Mesendoderm (in vitro differentiated cells): ENCODE results near the gene EML5.

Source experiments
- DNase-seq: peaks from one replicate; pipeline ENCODE4 v3.0.0; 2013
- H2AK5ac ChIP-seq: 2 replicates; pipeline ENCODE4 v1.6.1; 2013; ENCODE audit warnings: low read length, inconsistent platforms
- H2BK120ac ChIP-seq: 2 replicates; pipeline ENCODE4 v1.6.1; 2013; ENCODE audit warnings: low read depth, mild to moderate bottlenecking, low read length, moderate library complexity, mixed read lengths
- H2BK15ac ChIP-seq: replicated peaks from 2 replicates; pipeline ENCODE4 v1.6.1; 2013; ENCODE audit warnings: low read depth, mild to moderate bottlenecking, moderate library complexity
- H2BK5ac ChIP-seq: 2 replicates; pipeline ENCODE4 v1.6.1; 2013; ENCODE audit warnings: low read length, inconsistent platforms
- H3K18ac ChIP-seq: 2 replicates; pipeline ENCODE4 v1.6.1; 2013; ENCODE audit warnings: mild to moderate bottlenecking, low read length, mixed read lengths
- H3K23ac ChIP-seq: one replicate; pipeline ENCODE4 v1.6.1; 2013; ENCODE audit warnings: low read length
- H3K27ac ChIP-seq: 2 replicates; pipeline ENCODE4 v1.5.1; 2013; ENCODE audit warnings: low read depth, mild to moderate bottlenecking, inconsistent platforms, low read length, moderate library complexity
- H3K27me3 ChIP-seq: 2 replicates; pipeline ENCODE4 v1.6.1; 2013; ENCODE audit warnings: low read length, control low read depth, mild to moderate bottlenecking, inconsistent platforms; ENCODE audit not compliant: insufficient read depth, poor library complexity
- H3K36me3 ChIP-seq: 2 replicates; pipeline ENCODE4 v1.6.1; 2013; ENCODE audit warnings: low read length, inconsistent platforms; ENCODE audit not compliant: control insufficient read depth, insufficient read depth
- H3K4ac ChIP-seq: one replicate; pipeline ENCODE4 v1.6.1; 2013; ENCODE audit warnings: low read depth, mild to moderate bottlenecking, low read length, moderate library complexity
- H3K4me1 ChIP-seq: 2 replicates; pipeline ENCODE4 v1.6.1; 2013; ENCODE audit warnings: low read depth, low read length, inconsistent platforms; ENCODE audit not compliant: control insufficient read depth
- H3K4me2 ChIP-seq: 2 replicates; pipeline ENCODE4 v1.6.1; 2013; ENCODE audit warnings: low read length
- H3K4me3 ChIP-seq: 2 replicates; pipeline ENCODE4 v1.5.1; 2013; ENCODE audit warnings: mild to moderate bottlenecking, low read length
- H3K56ac ChIP-seq: one replicate; pipeline ENCODE4 v1.6.1; 2013; ENCODE audit warnings: low read length
- H3K79me1 ChIP-seq: 2 replicates; pipeline ENCODE4 v1.6.1; 2013; ENCODE audit warnings: low read length, inconsistent platforms
- H3K79me2 ChIP-seq: 2 replicates; pipeline ENCODE4 v1.6.1; 2013; ENCODE audit warnings: mild to moderate bottlenecking, low read length; ENCODE audit not compliant: control insufficient read depth, insufficient read depth
- H3K9ac ChIP-seq: 2 replicates; pipeline ENCODE4 v1.6.1; 2013; ENCODE audit warnings: low read length, inconsistent platforms
- H4K5ac ChIP-seq: one replicate; pipeline ENCODE4 v1.6.1; 2013; ENCODE audit warnings: low read length
- H4K8ac ChIP-seq: one replicate; pipeline ENCODE4 v1.6.1; 2013; ENCODE audit warnings: low read depth, mild to moderate bottlenecking, control low read depth, low read length, moderate library complexity
- WGBS: extraction: QIAGEN DNeasy Blood & Tissue Kit; methylation state at CpG from one replicate; pipeline ENCODE4 v1.1.7; 2013; ENCODE audit warnings: low lambda C conversion rate, missing lambda C conversion rate; ENCODE audit not compliant: insufficient coverage; ENCODE audit errors: extremely low coverage; 5-methylcytosine and 5-hydroxymethylcytosine counted together

EML5 gene

DNA sequence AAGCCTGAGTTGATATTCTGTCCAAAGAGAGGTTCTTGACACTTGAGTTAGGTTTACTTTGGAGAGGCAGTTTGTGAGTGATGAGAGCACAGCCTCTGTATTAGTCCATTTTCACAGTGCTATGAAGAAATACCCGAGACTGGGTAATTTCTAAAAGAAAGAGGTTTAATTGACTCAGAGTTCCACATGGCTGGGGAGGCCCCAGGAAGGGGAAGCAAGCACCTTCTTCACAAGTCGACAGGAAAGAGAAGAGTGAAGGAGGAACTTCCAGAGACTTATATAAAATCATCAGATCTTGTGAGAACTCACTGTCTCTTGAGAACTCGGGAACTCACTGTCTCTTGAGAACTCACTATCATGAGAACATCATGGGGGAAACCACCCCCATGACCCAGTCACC is 224.6 kb downstream of the EML5 start:
- no peak overlapping the region for H3K56ac ChIP-seq
- H3K79me2 ChIP-seq, result peaks cover 16% of the 10 kb centered on the region
- no peak overlapping the region for H3K4ac ChIP-seq
- WGBS, result no CpG with 5 or more reads among the region's 3 CpGs
- no peaks in the 10 kb centered on the region for H3K27me3 ChIP-seq
- H3K18ac ChIP-seq, result no peak overlapping the region
- no peak overlapping the region for H2BK15ac ChIP-seq
- no peak overlapping the region for H3K27ac ChIP-seq
- no peak overlapping the region for H4K5ac ChIP-seq
- H3K79me1 ChIP-seq, result peaks cover 6% of the 10 kb centered on the region
- peaks cover 17% of the 10 kb centered on the region for H3K36me3 ChIP-seq
- H3K4me2 ChIP-seq, result no peak overlapping the region
- H3K4me1 ChIP-seq, result peaks cover 2% of the 10 kb centered on the region
- H2AK5ac ChIP-seq, result no peak overlapping the region
- H2BK120ac ChIP-seq, result no peak overlapping the region
- no peak overlapping the region for H3K9ac ChIP-seq
- DNase-seq, result no peak
- no peak overlapping the region for H3K4me3 ChIP-seq
- H4K8ac ChIP-seq, result no peak overlapping the region
- no peak overlapping the region for H2BK5ac ChIP-seq
- no peak overlapping the region for H3K23ac ChIP-seq

DNA sequence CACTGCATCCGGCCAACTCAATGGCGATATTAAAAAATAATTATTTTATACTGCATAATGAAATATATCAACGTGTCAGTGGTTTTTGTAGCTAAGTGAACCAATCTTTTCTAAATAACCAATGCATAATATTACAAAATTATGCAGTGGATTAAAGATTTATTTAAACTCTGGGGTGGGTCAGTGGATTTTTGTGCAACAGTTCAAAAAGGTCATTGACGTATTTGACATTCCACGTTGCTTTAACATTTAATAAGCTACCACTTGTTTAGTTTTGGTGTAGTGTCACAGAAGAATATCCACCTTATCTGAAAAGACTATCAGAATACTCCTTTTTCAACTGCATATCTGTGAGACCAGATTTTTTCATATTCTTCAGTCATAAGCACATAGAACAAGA is 227.3 kb downstream of the EML5 start:
- peaks cover 4% of the 10 kb centered on the region for H3K79me1 ChIP-seq
- H3K4me2 ChIP-seq, result no peak overlapping the region
- no peak overlapping the region for H3K4me3 ChIP-seq
- WGBS, result no CpG with 5 or more reads among the region's 5 CpGs
- H2BK120ac ChIP-seq, result no peak overlapping the region
- H2BK15ac ChIP-seq, result no peak overlapping the region
- no peak overlapping the region for H3K27ac ChIP-seq
- no peak overlapping the region for H3K56ac ChIP-seq
- peaks cover 12% of the 10 kb centered on the region for H3K36me3 ChIP-seq
- peaks cover 16% of the 10 kb centered on the region for H3K79me2 ChIP-seq
- H3K23ac ChIP-seq, result no peak overlapping the region
- H3K4ac ChIP-seq, result no peak overlapping the region
- no peak for DNase-seq
- no peak overlapping the region for H4K5ac ChIP-seq
- H3K4me1 ChIP-seq, result peaks cover 5% of the 10 kb centered on the region
- H3K18ac ChIP-seq, result no peak overlapping the region
- H3K9ac ChIP-seq, result no peak overlapping the region
- no peaks in the 10 kb centered on the region for H3K27me3 ChIP-seq
- H4K8ac ChIP-seq, result no peak overlapping the region
- no peak overlapping the region for H2AK5ac ChIP-seq
- H2BK5ac ChIP-seq, result no peak overlapping the region

DNA sequence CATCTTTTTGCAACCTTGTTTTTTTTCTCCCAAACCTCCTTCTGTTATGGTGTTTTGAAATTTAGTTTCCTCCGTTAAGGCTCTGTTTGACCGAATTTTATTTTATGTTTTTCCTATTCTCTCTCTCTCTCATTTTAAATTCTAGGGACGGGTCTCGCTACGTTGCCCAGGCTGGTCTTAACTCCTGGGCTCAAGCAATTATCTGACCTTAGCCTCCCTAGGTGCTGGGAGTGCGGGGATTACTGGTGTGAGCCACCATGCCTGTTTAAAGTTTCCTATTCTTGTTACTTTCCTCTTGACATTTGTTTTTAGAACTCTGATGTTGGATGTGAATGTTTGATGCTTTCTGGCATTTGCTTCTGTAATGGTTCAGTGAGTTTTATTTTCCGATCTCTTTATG is 228.9 kb downstream of the EML5 start:
- no peak overlapping the region for H3K4ac ChIP-seq
- no peak overlapping the region for H4K5ac ChIP-seq
- H4K8ac ChIP-seq, result no peak overlapping the region
- H3K4me1 ChIP-seq, result peaks cover 5% of the 10 kb centered on the region
- no peak overlapping the region for H3K27ac ChIP-seq
- H2AK5ac ChIP-seq, result no peak overlapping the region
- no peak overlapping the region for H2BK15ac ChIP-seq
- peaks cover 2% of the 10 kb centered on the region for H3K79me1 ChIP-seq
- peak; percentile 11 for DNase-seq
- H3K27me3 ChIP-seq, result no peaks in the 10 kb centered on the region
- peak overlapping the region; percentile 99 for H3K56ac ChIP-seq
- H2BK5ac ChIP-seq, result no peak overlapping the region
- H3K36me3 ChIP-seq, result peaks cover 7% of the 10 kb centered on the region
- H3K4me2 ChIP-seq, result peak overlapping the region; percentile 39
- peaks cover 16% of the 10 kb centered on the region for H3K79me2 ChIP-seq
- no peak overlapping the region for H3K23ac ChIP-seq
- H3K9ac ChIP-seq, result peak overlapping the region; percentile 98
- H3K18ac ChIP-seq, result no peak overlapping the region
- peak overlapping the region; percentile 98 for H3K4me3 ChIP-seq
- WGBS, result no CpG with 5 or more reads among the region's 7 CpGs
- no peak overlapping the region for H2BK120ac ChIP-seq

DNA sequence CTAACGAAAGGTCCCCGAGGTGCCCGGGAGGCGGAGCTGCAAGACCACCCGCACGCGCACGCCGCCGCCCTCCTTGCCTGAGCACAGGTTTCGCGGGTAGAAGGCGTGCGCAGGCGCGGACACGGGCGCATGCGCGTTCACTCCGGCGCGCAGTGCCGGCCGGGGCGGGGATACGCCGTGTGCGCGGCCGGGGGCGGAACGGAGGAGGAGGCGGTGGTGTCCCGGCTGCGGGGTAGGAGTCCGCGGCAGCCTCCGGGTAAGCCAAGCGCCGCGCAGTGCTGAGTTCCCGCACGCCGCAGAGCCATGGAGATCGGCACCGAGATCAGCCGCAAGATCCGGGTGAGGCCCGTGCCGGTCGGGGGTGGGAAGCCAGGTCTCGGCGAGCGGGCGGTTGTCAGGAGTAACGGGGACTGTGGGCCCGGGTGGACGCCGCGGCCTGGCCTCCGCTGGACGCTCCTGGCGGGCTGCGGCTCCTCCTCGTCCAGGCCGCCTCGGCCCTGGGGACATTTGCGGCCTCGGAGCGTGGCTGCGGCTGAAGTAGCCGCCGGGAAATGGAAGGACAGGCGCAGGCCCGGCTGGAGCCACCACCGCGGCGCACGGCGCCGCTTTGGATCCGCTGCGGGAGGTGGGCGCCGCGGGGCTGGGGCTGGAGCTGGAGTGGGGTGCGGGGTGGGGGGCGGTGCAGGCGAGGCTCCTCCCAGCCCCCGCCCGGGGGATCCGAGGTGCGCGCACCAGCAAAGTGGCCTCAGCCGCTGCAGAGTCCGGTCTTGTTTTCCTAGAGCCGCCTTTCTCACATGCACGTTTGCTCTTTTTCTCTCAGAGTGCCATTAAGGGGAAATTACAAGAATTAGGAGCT is 229.7 kb downstream of the EML5 start, which contains the start of gene ZC3H14:
Gene ZC3H14 (plus strand): TSS at position 207 of the 856 bp plus-strand sequence. CDS start 97 bp downstream, at position 304.
- Histone ChIP-seq H3K56ac (peak within 1 kb of the TSS; percentile 99), H2AK5ac (peak within 1 kb of the TSS; percentile 32), H3K79me2 (peaks cover 16% of the 10 kb centered on the region), H2BK120ac (no peak within 1 kb of the TSS), H3K79me1 (peaks cover 2% of the 10 kb centered on the region), H3K27me3 (no peaks in the 10 kb centered on the region), H4K5ac (peak within 1 kb of the TSS; percentile 99), H3K9ac (peak within 1 kb of the TSS; percentile 98), H3K23ac (peak within 1 kb of the TSS; percentile 80), H3K4me1 (peaks cover 5% of the 10 kb centered on the region), H3K27ac (peak within 1 kb of the TSS; percentile 97), H3K36me3 (peaks cover 2% of the 10 kb centered on the region), H3K4me3 (peak within 1 kb of the TSS; percentile 98), H2BK5ac (peak within 1 kb of the TSS; percentile 88), H4K8ac (no peak within 1 kb of the TSS), H2BK15ac (no peak within 1 kb of the TSS), H3K18ac (peak within 1 kb of the TSS; percentile 97), H3K4ac (peak within 1 kb of the TSS; percentile 40), H3K4me2 (peak within 1 kb of the TSS; percentile 74)
- peak; percentile 93 for DNase-seq
- whole genome bisulfite sequencing, result no CpG with 5 or more reads among the region's 99 CpGs

DNA sequence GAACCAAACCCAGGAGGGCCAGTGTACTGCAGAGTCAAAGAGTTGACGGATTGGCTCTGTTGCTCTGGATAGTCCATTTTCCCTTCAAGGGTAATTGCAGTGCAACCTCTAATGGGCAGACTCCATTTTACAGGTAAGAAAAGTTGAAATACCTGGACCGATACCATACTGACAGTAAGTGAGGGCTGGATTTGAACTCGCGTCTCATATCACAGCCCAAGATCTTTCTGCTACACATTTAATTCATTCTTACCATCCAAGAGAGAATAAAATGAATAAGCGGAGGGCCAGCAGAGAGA is 230.3 kb downstream of the EML5 start:
- no peak overlapping the region for H4K8ac ChIP-seq
- H3K4ac ChIP-seq, result peak overlapping the region; percentile 40
- H3K27ac ChIP-seq, result no peak overlapping the region
- H3K79me2 ChIP-seq, result peaks cover 16% of the 10 kb centered on the region
- peak overlapping the region; percentile 99 for H4K5ac ChIP-seq
- peak overlapping the region; percentile 80 for H3K9ac ChIP-seq
- H2BK5ac ChIP-seq, result no peak overlapping the region
- peak overlapping the region; percentile 22 for H3K18ac ChIP-seq
- H3K36me3 ChIP-seq, result no peaks in the 10 kb centered on the region
- no peak for DNase-seq
- no peak overlapping the region for H2BK15ac ChIP-seq
- WGBS, result no CpG with 5 or more reads among the region's 5 CpGs
- peaks cover 5% of the 10 kb centered on the region for H3K4me1 ChIP-seq
- H3K23ac ChIP-seq, result peak overlapping the region; percentile 50
- H3K4me2 ChIP-seq, result peak overlapping the region; percentile 74
- H3K27me3 ChIP-seq, result no peaks in the 10 kb centered on the region
- H3K4me3 ChIP-seq, result peak overlapping the region; percentile 21
- H2AK5ac ChIP-seq, result no peak overlapping the region
- no peak overlapping the region for H2BK120ac ChIP-seq
- peak overlapping the region; percentile 85 for H3K56ac ChIP-seq
- H3K79me1 ChIP-seq, result no peaks in the 10 kb centered on the region
